HG03039 (cell line): ENCODE measurements around the gene ZC3H7B.

Source experiments
- ATAC-seq: cut with Tn5 transposase; IDR thresholded peaks from one replicate; pipeline ENCODE4 v1.9.1; 2021; ENCODE audit warnings: mild to moderate bottlenecking, moderate library complexity; ENCODE audit not compliant: unreplicated experiment

Gene ZC3H7B

GRCh38 chr22:41324821-41325528, 23.6 kb downstream of the ZC3H7B start:
- no peak for ATAC-seq

- no peak for ATAC-seq
Measured at GRCh38 chr22:41327124-41327523, 25.8 kb downstream of the ZC3H7B start.

GRCh38 chr22:41330169-41330568, 28.8 kb downstream of the ZC3H7B start:
- ATAC-seq: no peak

GRCh38 chr22:41332217-41332939, 31.1 kb downstream of the ZC3H7B start:
- ATAC-seq: no peak

- ATAC-seq: no peak
Measured at GRCh38 chr22:41333806-41334205, 32.5 kb downstream of the ZC3H7B start.

GRCh38 chr22:41334215-41334614, 32.9 kb downstream of the ZC3H7B start:
- no peak for ATAC-seq

- ATAC-seq: no peak
Measured at GRCh38 chr22:41334951-41335635, 33.8 kb downstream of the ZC3H7B start.

- ATAC-seq: no peak
Measured at GRCh38 chr22:41338614-41339212, 37.4 kb downstream of the ZC3H7B start.

- no peak for ATAC-seq
Measured at GRCh38 chr22:41339823-41340222, 38.5 kb downstream of the ZC3H7B start.

- no peak for ATAC-seq
Measured at GRCh38 chr22:41340357-41340756, 39.0 kb downstream of the ZC3H7B start.

- ATAC-seq: no peak
Measured at GRCh38 chr22:41341012-41341411, 39.7 kb downstream of the ZC3H7B start.

- no peak for ATAC-seq
Measured at GRCh38 chr22:41341990-41342389, 40.7 kb downstream of the ZC3H7B start.

- ATAC-seq: no peak
Measured at GRCh38 chr22:41343300-41343699, 42.0 kb downstream of the ZC3H7B start.

GRCh38 chr22:41343717-41344116, 42.4 kb downstream of the ZC3H7B start:
- ATAC-seq: no peak

GRCh38 chr22:41344189-41344788, 43.0 kb downstream of the ZC3H7B start:
- no peak for ATAC-seq

GRCh38 chr22:41345807-41346335, 44.5 kb downstream of the ZC3H7B start:
- ATAC-seq: no peak

- no peak for ATAC-seq
Measured at GRCh38 chr22:41347066-41347859, 45.9 kb downstream of the ZC3H7B start.

GRCh38 chr22:41348964-41349484, 47.7 kb downstream of the ZC3H7B start:
- ATAC-seq: no peak

GRCh38 chr22:41350087-41350486, 48.8 kb downstream of the ZC3H7B start:
- ATAC-seq: no peak

- ATAC-seq: no peak
Measured at GRCh38 chr22:41351011-41351410, 49.7 kb downstream of the ZC3H7B start.
